ENCODE data around the gene GRM4. TPM values are rescaled to one million over a fixed set of nuclear protein-coding genes. Genes with fewer than 3 reads are reported as not detected.

Gene GRM4
- total and polyA plus RNA-seq, 10 of the 15 experiments (the other 5 are each of a cell fraction or from before 2014, with no cell fraction given): 0.01 to 0.31 (median 0.05) TPM; not detected in 2

DNA sequence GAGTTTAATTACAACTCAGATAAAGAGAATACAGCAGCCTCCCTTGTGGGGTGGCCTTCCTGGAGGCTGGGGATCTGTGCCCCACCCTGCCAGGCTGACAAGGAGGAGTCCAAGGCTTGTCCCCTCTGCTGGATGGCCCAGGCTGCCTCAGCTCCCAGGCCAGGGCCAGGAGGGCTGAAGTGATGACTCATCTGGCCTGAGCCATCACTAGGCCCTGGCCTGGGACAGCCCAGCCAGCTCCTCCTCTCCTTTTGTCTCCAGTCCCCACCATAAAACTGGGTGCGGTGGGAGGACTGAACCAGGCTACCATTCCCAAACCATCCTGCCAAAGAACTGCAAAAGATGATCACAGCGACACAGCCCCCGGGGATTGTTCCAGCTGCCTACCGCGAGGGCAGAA, 15.0 kb downstream of the GRM4 start:
- Histone ChIP-seq H3K4me1 (ENCODE audit: control insufficient read depth, insufficient read depth, low read length) (no peaks in the 10 kb centered on the region), H2AFZ (ENCODE audit: control insufficient read depth, low read depth, low read length) (no peak overlapping the region), H3K27ac (ENCODE audit: control insufficient read depth, insufficient read depth) (no peak overlapping the region), H3K4me2 (ENCODE audit: control insufficient read depth, insufficient read depth) (no peak overlapping the region), H3K36me3 (ENCODE audit: control insufficient read depth in 2 of 2, insufficient read depth in 2 of 2, low read length in 1 of 2) (no peaks in the 10 kb centered on the region), H3K4me3 (no peak overlapping the region), H3K9ac (ENCODE audit: control insufficient read depth, insufficient read depth, low read length) (no peak overlapping the region), H3K9me3 (replicated peaks; ENCODE audit: control insufficient read depth, insufficient read depth, low read length) (no peaks in the 10 kb centered on the region), H3K27me3 (replicated peaks in 1 of 2; ENCODE audit: control insufficient read depth in 2 of 2, insufficient read depth in 2 of 2, low read length in 1 of 2) (no peaks in the 10 kb centered on the region), H4K20me1 (ENCODE audit: control insufficient read depth, insufficient read depth) (no peaks in the 10 kb centered on the region), H3K79me2 (ENCODE audit: control insufficient read depth, insufficient read depth, low read length) (no peaks in the 10 kb centered on the region)
- POLR2A ChIA-PET: no interaction called here
- no TSS peak for BruUV-seq (replicated peaks)
- RAD21 ChIA-PET (ENCODE audit: unreplicated experiment): no interaction called here
- intact Hi-C loops (cut with micrococcal nuclease; ENCODE audit: unreplicated experiment): no loop called here
- DNase-seq (ENCODE audit: low read depth, low spot score) (no peak), FAIRE-seq (no peak), ATAC-seq (no peak)
- TF ChIP-seq IKZF1 (conservative IDR thresholded peaks at IDR 0.05): no peak
- in situ Hi-C loops (cut with MboI): no loop called here
- WGBS (ENCODE audit: insufficient coverage, insufficient replicate concordance, low lambda C conversion rate, missing lambda C conversion rate): 62% methylated on average over 5 of the region's 5 CpGs
- CTCF ChIA-PET: no interaction called here
- SMC1A ChIA-PET (ENCODE audit: uncharacterized antibody, unreplicated experiment): no interaction called here

DNA sequence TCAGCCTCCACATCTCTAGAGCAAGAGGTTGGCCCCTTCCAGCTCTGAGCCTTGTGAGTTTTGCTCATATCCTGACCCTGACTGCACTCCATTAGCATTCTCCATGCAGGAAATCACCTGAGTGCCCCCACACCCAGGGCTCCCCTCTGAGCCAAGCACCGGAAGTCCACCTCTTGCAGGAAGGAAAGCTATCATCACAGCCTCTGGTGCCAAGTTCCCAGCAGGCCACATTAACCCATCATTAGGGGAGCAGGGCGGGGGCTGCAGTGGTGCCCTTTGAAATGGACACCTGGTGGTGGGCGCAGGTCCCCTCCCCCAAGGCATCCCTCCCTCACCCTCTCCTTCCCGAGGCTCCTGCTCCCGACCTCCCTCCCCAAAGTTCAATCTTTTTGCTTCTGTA, 16.1 kb downstream of the GRM4 start:
- Histone ChIP-seq H3K4me1 (ENCODE audit: control insufficient read depth, insufficient read depth, low read length) (no peaks in the 10 kb centered on the region), H2AFZ (ENCODE audit: control insufficient read depth, low read depth, low read length) (no peak overlapping the region), H3K36me3 (ENCODE audit: control insufficient read depth in 2 of 2, insufficient read depth in 2 of 2, low read length in 1 of 2) (no peaks in the 10 kb centered on the region), H3K9me3 (replicated peaks; ENCODE audit: control insufficient read depth, insufficient read depth, low read length) (no peaks in the 10 kb centered on the region), H3K9ac (ENCODE audit: control insufficient read depth, insufficient read depth, low read length) (no peak overlapping the region), H4K20me1 (ENCODE audit: control insufficient read depth, insufficient read depth) (no peaks in the 10 kb centered on the region), H3K27me3 (replicated peaks in 1 of 2; ENCODE audit: control insufficient read depth in 2 of 2, insufficient read depth in 2 of 2, low read length in 1 of 2) (no peaks in the 10 kb centered on the region), H3K4me2 (ENCODE audit: control insufficient read depth, insufficient read depth) (no peak overlapping the region), H3K27ac (ENCODE audit: control insufficient read depth, insufficient read depth) (no peak overlapping the region), H3K4me3 (no peak overlapping the region), H3K79me2 (ENCODE audit: control insufficient read depth, insufficient read depth, low read length) (no peaks in the 10 kb centered on the region)
- DNase-seq (ENCODE audit: low read depth, low spot score) (no peak), FAIRE-seq (no peak), ATAC-seq (no peak)
- SMC1A ChIA-PET (ENCODE audit: uncharacterized antibody, unreplicated experiment): no interaction called here
- no TSS peak for BruUV-seq (replicated peaks)
- in situ Hi-C loops (cut with MboI) (no loop called here), intact Hi-C loops (cut with micrococcal nuclease; ENCODE audit: unreplicated experiment) (no loop called here)
- WGBS (ENCODE audit: insufficient coverage, insufficient replicate concordance, low lambda C conversion rate, missing lambda C conversion rate): 2% methylated on average over 5 of the region's 5 CpGs
- RAD21 ChIA-PET (ENCODE audit: unreplicated experiment): no interaction called here
- POLR2A ChIA-PET: no interaction called here
- CTCF ChIA-PET: interaction anchor here (0.6 kb wide), 1 partner anchor 171 kb away, joined by 3 read pairs; no protein-coding TSS in a partner anchor
- TF ChIP-seq, protein P1, sequence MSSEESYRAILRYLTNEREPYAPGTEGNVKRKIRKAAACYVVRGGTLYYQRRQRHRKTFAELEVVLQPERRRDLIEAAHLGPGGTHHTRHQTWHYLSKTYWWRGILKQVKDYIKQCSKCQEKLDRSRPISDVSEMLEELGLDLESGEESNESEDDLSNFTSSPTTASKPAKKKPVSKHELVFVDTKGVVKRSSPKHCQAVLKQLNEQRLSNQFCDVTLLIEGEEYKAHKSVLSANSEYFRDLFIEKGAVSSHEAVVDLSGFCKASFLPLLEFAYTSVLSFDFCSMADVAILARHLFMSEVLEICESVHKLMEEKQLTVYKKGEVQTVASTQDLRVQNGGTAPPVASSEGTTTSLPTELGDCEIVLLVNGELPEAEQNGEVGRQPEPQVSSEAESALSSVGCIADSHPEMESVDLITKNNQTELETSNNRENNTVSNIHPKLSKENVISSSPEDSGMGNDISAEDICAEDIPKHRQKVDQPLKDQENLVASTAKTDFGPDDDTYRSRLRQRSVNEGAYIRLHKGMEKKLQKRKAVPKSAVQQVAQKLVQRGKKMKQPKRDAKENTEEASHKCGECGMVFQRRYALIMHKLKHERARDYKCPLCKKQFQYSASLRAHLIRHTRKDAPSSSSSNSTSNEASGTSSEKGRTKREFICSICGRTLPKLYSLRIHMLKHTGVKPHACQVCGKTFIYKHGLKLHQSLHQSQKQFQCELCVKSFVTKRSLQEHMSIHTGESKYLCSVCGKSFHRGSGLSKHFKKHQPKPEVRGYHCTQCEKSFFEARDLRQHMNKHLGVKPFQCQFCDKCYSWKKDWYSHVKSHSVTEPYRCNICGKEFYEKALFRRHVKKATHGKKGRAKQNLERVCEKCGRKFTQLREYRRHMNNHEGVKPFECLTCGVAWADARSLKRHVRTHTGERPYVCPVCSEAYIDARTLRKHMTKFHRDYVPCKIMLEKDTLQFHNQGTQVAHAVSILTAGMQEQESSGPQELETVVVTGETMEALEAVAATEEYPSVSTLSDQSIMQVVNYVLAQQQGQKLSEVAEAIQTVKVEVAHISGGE (CRISPR knock-in tag; IDR thresholded peaks at IDR 0.05): no peak
- TF ChIP-seq EGR1 (IDR thresholded peaks at IDR 0.05; ENCODE audit: borderline replicate concordance in 1 of 2, low read depth in 2 of 2, low read length in 2 of 2) (no peak), TCF7 (IDR thresholded peaks at IDR 0.05; ENCODE audit: borderline replicate concordance) (no peak), NFIC (IDR thresholded peaks at IDR 0.05; ENCODE audit: low read depth, low read length) (no peak), CREB1 (IDR thresholded peaks at IDR 0.05; ENCODE audit: low read depth) (no peak), FOXK2 (IDR thresholded peaks at IDR 0.05) (no peak), RAD51 (IDR thresholded peaks at IDR 0.05) (no peak), PAX8 (IDR thresholded peaks at IDR 0.05) (no peak), RUNX3 (IDR thresholded peaks at IDR 0.05; ENCODE audit: low read length) (no peak), DPF2 (IDR thresholded peaks at IDR 0.05) (no peak), NRF1 (conservative IDR thresholded peaks at IDR 0.05; ENCODE audit: low read depth, low read length) (no peak), SUZ12 (IDR thresholded peaks at IDR 0.05; ENCODE audit: unreplicated experiment) (no peak), SUPT20H (IDR thresholded peaks at IDR 0.05; ENCODE audit: borderline replicate concordance, control insufficient read depth, low read depth, low read length) (no peak)
- TF ChIP-seq, protein P2, sequence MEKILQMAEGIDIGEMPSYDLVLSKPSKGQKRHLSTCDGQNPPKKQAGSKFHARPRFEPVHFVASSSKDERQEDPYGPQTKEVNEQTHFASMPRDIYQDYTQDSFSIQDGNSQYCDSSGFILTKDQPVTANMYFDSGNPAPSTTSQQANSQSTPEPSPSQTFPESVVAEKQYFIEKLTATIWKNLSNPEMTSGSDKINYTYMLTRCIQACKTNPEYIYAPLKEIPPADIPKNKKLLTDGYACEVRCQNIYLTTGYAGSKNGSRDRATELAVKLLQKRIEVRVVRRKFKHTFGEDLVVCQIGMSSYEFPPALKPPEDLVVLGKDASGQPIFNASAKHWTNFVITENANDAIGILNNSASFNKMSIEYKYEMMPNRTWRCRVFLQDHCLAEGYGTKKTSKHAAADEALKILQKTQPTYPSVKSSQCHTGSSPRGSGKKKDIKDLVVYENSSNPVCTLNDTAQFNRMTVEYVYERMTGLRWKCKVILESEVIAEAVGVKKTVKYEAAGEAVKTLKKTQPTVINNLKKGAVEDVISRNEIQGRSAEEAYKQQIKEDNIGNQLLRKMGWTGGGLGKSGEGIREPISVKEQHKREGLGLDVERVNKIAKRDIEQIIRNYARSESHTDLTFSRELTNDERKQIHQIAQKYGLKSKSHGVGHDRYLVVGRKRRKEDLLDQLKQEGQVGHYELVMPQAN (conservative IDR thresholded peaks at IDR 0.05): no peak

Data from GM12878 (cell line).